ENCODE data around the gene NUP54.

NUP54 gene

DNA sequence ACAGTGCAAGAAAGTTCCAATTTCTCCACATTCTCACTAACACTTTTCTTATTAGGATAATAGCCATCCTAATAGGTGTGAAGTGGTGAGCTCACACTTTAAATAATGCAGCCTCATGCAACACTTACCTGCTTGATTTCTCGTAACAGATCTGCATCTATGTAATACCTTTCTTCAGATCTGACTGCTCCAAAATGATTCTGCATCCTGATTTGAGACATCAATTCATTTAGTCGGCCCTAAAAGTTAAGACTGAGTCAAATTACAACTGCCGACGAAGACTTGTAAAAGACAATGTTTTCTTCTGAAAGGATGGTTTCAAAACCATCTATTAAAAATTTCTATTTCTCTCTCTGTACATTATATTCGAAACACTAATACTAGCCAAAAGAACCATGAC is 30.7 kb downstream of the NUP54 start:
- no peaks in the 10 kb centered on the region for H4K20me1 ChIP-seq (ENCODE audit: insufficient read depth, low read length)
- H3K27me3 ChIP-seq (ENCODE audit: low read depth, low read length), result no peaks in the 10 kb centered on the region
- peaks cover 64% of the 10 kb centered on the region for H3K36me3 ChIP-seq (replicated peaks; ENCODE audit: low read depth, low read length)
- no peaks in the 10 kb centered on the region for H3K79me2 ChIP-seq (ENCODE audit: low read length)
- H3K4me1 ChIP-seq (ENCODE audit: low read length), result no peaks in the 10 kb centered on the region
- no peak overlapping the region for H3K9ac ChIP-seq (ENCODE audit: low read length)
- H3K27ac ChIP-seq (ENCODE audit: low read length), result no peak overlapping the region
- no peaks in the 10 kb centered on the region for H3K9me3 ChIP-seq (ENCODE audit: insufficient read depth, low read length)
- no peak overlapping the region for H2AFZ ChIP-seq (ENCODE audit: low read depth, low read length)
- H3K4me3 ChIP-seq (ENCODE audit: low read length), result no peak overlapping the region
- H3K4me2 ChIP-seq (ENCODE audit: low read length), result no peak overlapping the region
- no peak for TF ChIP-seq EZH2phosphoT487 (IDR thresholded peaks at IDR 0.05; ENCODE audit: low read depth)
- TF ChIP-seq, protein P1, sequence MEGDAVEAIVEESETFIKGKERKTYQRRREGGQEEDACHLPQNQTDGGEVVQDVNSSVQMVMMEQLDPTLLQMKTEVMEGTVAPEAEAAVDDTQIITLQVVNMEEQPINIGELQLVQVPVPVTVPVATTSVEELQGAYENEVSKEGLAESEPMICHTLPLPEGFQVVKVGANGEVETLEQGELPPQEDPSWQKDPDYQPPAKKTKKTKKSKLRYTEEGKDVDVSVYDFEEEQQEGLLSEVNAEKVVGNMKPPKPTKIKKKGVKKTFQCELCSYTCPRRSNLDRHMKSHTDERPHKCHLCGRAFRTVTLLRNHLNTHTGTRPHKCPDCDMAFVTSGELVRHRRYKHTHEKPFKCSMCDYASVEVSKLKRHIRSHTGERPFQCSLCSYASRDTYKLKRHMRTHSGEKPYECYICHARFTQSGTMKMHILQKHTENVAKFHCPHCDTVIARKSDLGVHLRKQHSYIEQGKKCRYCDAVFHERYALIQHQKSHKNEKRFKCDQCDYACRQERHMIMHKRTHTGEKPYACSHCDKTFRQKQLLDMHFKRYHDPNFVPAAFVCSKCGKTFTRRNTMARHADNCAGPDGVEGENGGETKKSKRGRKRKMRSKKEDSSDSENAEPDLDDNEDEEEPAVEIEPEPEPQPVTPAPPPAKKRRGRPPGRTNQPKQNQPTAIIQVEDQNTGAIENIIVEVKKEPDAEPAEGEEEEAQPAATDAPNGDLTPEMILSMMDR (IDR thresholded peaks at IDR 0.05; ENCODE audit: low read depth, low read length), result no peak

GRCh38 chr4:76116821-76117220 is 31.4 kb downstream of the NUP54 start:
- Histone ChIP-seq H3K9me3 (ENCODE audit: insufficient read depth, low read length) (no peaks in the 10 kb centered on the region), H3K9ac (ENCODE audit: low read length) (no peak overlapping the region), H3K27me3 (ENCODE audit: low read depth, low read length) (no peaks in the 10 kb centered on the region), H3K4me1 (ENCODE audit: low read length) (no peaks in the 10 kb centered on the region), H3K27ac (ENCODE audit: low read length) (no peak overlapping the region), H3K36me3 (replicated peaks; ENCODE audit: low read depth, low read length) (peaks cover 63% of the 10 kb centered on the region), H4K20me1 (ENCODE audit: insufficient read depth, low read length) (no peaks in the 10 kb centered on the region), H3K79me2 (ENCODE audit: low read length) (no peaks in the 10 kb centered on the region), H2AFZ (ENCODE audit: low read depth, low read length) (no peak overlapping the region), H3K4me3 (ENCODE audit: low read length) (no peak overlapping the region), H3K4me2 (ENCODE audit: low read length) (no peak overlapping the region)
- no peak for TF ChIP-seq EZH2phosphoT487 (IDR thresholded peaks at IDR 0.05; ENCODE audit: low read depth)
- TF ChIP-seq, protein P1 (IDR thresholded peaks at IDR 0.05; ENCODE audit: low read depth, low read length), result no peak

- no peak overlapping the region for H3K4me3 ChIP-seq (ENCODE audit: low read length)
- H3K79me2 ChIP-seq (ENCODE audit: low read length), result no peaks in the 10 kb centered on the region
- no peaks in the 10 kb centered on the region for H3K4me1 ChIP-seq (ENCODE audit: low read length)
- no peaks in the 10 kb centered on the region for H3K27me3 ChIP-seq (ENCODE audit: low read depth, low read length)
- TF ChIP-seq EZH2phosphoT487 (IDR thresholded peaks at IDR 0.05; ENCODE audit: low read depth), result no peak
- TF ChIP-seq, protein P1 (IDR thresholded peaks at IDR 0.05; ENCODE audit: low read depth, low read length), result peak; percentile 34
- H3K9ac ChIP-seq (ENCODE audit: low read length), result no peak overlapping the region
- no peak overlapping the region for H2AFZ ChIP-seq (ENCODE audit: low read depth, low read length)
- H3K36me3 ChIP-seq (replicated peaks; ENCODE audit: low read depth, low read length), result peaks cover 15% of the 10 kb centered on the region
- H3K27ac ChIP-seq (ENCODE audit: low read length), result no peak overlapping the region
- no peaks in the 10 kb centered on the region for H4K20me1 ChIP-seq (ENCODE audit: insufficient read depth, low read length)
- no peak overlapping the region for H3K4me2 ChIP-seq (ENCODE audit: low read length)
- H3K9me3 ChIP-seq (ENCODE audit: insufficient read depth, low read length), result no peaks in the 10 kb centered on the region
Measured at GRCh38 chr4:76108467-76109181, 39.6 kb downstream of the NUP54 start.

- Histone ChIP-seq H3K4me1 (ENCODE audit: low read length) (no peaks in the 10 kb centered on the region), H3K9me3 (ENCODE audit: insufficient read depth, low read length) (no peaks in the 10 kb centered on the region), H3K27me3 (ENCODE audit: low read depth, low read length) (no peaks in the 10 kb centered on the region), H4K20me1 (ENCODE audit: insufficient read depth, low read length) (no peaks in the 10 kb centered on the region), H3K4me2 (ENCODE audit: low read length) (no peak overlapping the region), H3K36me3 (replicated peaks; ENCODE audit: low read depth, low read length) (no peaks in the 10 kb centered on the region), H2AFZ (ENCODE audit: low read depth, low read length) (no peak overlapping the region), H3K9ac (ENCODE audit: low read length) (no peak overlapping the region), H3K27ac (ENCODE audit: low read length) (no peak overlapping the region), H3K4me3 (ENCODE audit: low read length) (no peak overlapping the region), H3K79me2 (ENCODE audit: low read length) (no peaks in the 10 kb centered on the region)
- TF ChIP-seq EZH2phosphoT487 (IDR thresholded peaks at IDR 0.05; ENCODE audit: low read depth), result no peak
- TF ChIP-seq, protein P1 (IDR thresholded peaks at IDR 0.05; ENCODE audit: low read depth, low read length), result no peak
Measured at GRCh38 chr4:76106442-76106841, 41.8 kb downstream of the NUP54 start.
